Panc1 (cell line): ENCODE results near the gene ZNF195.
"Not testable (repeated sequence)": the region's sequence is repeated elsewhere in the genome, so short reads cannot be mapped to it uniquely, and the experiment has no call there.

Experiments
- POLR2AphosphoS5 ChIP-seq: IDR thresholded peaks from 2 replicates; pipeline ENCODE4 v1.6.1; 2012; ENCODE audit warnings: mild to moderate bottlenecking, low read depth, low read length, moderate library complexity
- REST ChIP-seq, 2 experiments: IDR thresholded peaks; 2 replicates each; pipeline ENCODE4 v1.6.1; 2011 to 2012; ENCODE audit warnings: low read depth in 2 of 2, control low read depth in 1 of 2, low read length in 1 of 2, mild to moderate bottlenecking in 1 of 2, moderate library complexity in 1 of 2; ENCODE audit not compliant: insufficient read depth in 1 of 2
- TCF7L2 ChIP-seq: IDR thresholded peaks from 2 replicates; pipeline ENCODE4 v1.6.1; 2011; ENCODE audit warnings: mild to moderate bottlenecking, low read depth, low read length, inconsistent platforms
- TF ChIP-seq, protein P1 (sequence below): fragments of 450-650 bp; IDR thresholded peaks from 2 replicates; pipeline ENCODE4 v1.5.1; 2017; ENCODE audit warnings: mild to moderate bottlenecking

- TF ChIP-seq, protein P1, sequence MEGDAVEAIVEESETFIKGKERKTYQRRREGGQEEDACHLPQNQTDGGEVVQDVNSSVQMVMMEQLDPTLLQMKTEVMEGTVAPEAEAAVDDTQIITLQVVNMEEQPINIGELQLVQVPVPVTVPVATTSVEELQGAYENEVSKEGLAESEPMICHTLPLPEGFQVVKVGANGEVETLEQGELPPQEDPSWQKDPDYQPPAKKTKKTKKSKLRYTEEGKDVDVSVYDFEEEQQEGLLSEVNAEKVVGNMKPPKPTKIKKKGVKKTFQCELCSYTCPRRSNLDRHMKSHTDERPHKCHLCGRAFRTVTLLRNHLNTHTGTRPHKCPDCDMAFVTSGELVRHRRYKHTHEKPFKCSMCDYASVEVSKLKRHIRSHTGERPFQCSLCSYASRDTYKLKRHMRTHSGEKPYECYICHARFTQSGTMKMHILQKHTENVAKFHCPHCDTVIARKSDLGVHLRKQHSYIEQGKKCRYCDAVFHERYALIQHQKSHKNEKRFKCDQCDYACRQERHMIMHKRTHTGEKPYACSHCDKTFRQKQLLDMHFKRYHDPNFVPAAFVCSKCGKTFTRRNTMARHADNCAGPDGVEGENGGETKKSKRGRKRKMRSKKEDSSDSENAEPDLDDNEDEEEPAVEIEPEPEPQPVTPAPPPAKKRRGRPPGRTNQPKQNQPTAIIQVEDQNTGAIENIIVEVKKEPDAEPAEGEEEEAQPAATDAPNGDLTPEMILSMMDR, result not testable (repeated sequence)
- TF ChIP-seq TCF7L2; REST (IDR thresholded peaks at IDR 0.05; ENCODE audit: insufficient read depth in 1 of 2, low read depth in 2 of 2, low read length in 1 of 2): not testable (repeated sequence)
- 0 out of 2 replicates have a peak, but pooled peaks have one; percentile 15 for TF ChIP-seq POLR2AphosphoS5
Observed at GRCh38 chr11:3422380-3423137, 43.6 kb upstream of the ZNF195 start.
